Ishikawa (cell line): ENCODE measurements around the gene OXA1L.

ENCODE experiments used
- CEBPB ChIP-seq: IDR thresholded peaks from 2 replicates; pipeline ENCODE4 v1.6.1; 2012
- CREB1 ChIP-seq: IDR thresholded peaks from 2 replicates; pipeline ENCODE4 v1.6.1; 2012; ENCODE audit warnings: low read depth
- EGR1 ChIP-seq: IDR thresholded peaks from 2 replicates; pipeline ENCODE4 v1.6.1; 2012
- EP300 ChIP-seq: IDR thresholded peaks from 2 replicates; pipeline ENCODE4 v1.6.1; 2012; ENCODE audit warnings: borderline replicate concordance
- FOXM1 ChIP-seq: IDR thresholded peaks from 2 replicates; pipeline ENCODE4 v1.6.1; 2012; ENCODE audit warnings: low read depth, borderline replicate concordance
- MAX ChIP-seq: IDR thresholded peaks from 2 replicates; pipeline ENCODE4 v1.6.1; 2012
- NFIC ChIP-seq: IDR thresholded peaks from 2 replicates; pipeline ENCODE4 v1.6.1; 2012
- RAD21 ChIP-seq: IDR thresholded peaks from 2 replicates; pipeline ENCODE4 v1.6.1; 2012; ENCODE audit warnings: low read depth
- TAF1 ChIP-seq: IDR thresholded peaks from 2 replicates; pipeline ENCODE4 v1.6.1; 2012; ENCODE audit warnings: low read depth, mild to moderate bottlenecking
- TCF12 ChIP-seq: IDR thresholded peaks from 2 replicates; pipeline ENCODE4 v1.6.1; 2012; ENCODE audit warnings: low read depth
- TEAD4 ChIP-seq: IDR thresholded peaks from 2 replicates; pipeline ENCODE4 v1.6.1; 2012
- YY1 ChIP-seq: IDR thresholded peaks from 2 replicates; pipeline ENCODE4 v1.6.1; 2012; ENCODE audit warnings: low read depth
- ZBTB7A ChIP-seq: IDR thresholded peaks from 2 replicates; pipeline ENCODE4 v1.6.1; 2012; ENCODE audit warnings: low read depth
- TF ChIP-seq, protein P1 (sequence below): IDR thresholded peaks from 2 replicates; pipeline ENCODE4 v1.6.1; 2012; ENCODE audit warnings: low read depth, mild to moderate bottlenecking
- TF ChIP-seq, protein P2 (sequence below): IDR thresholded peaks from 2 replicates; pipeline ENCODE4 v1.6.1; 2012

Gene OXA1L

GRCh38 chr14:22767323-22767589 is 768 bp downstream of the OXA1L start:
- TF ChIP-seq EGR1 (no peak), NFIC (no peak), EP300 (no peak), FOXM1 (no peak), RAD21 (no peak), CEBPB (no peak), TEAD4 (no peak), MAX (no peak), CREB1 (no peak), ZBTB7A (no peak), TAF1 (no peak), TCF12 (no peak), YY1 (no peak)
- TF ChIP-seq, protein P1, sequence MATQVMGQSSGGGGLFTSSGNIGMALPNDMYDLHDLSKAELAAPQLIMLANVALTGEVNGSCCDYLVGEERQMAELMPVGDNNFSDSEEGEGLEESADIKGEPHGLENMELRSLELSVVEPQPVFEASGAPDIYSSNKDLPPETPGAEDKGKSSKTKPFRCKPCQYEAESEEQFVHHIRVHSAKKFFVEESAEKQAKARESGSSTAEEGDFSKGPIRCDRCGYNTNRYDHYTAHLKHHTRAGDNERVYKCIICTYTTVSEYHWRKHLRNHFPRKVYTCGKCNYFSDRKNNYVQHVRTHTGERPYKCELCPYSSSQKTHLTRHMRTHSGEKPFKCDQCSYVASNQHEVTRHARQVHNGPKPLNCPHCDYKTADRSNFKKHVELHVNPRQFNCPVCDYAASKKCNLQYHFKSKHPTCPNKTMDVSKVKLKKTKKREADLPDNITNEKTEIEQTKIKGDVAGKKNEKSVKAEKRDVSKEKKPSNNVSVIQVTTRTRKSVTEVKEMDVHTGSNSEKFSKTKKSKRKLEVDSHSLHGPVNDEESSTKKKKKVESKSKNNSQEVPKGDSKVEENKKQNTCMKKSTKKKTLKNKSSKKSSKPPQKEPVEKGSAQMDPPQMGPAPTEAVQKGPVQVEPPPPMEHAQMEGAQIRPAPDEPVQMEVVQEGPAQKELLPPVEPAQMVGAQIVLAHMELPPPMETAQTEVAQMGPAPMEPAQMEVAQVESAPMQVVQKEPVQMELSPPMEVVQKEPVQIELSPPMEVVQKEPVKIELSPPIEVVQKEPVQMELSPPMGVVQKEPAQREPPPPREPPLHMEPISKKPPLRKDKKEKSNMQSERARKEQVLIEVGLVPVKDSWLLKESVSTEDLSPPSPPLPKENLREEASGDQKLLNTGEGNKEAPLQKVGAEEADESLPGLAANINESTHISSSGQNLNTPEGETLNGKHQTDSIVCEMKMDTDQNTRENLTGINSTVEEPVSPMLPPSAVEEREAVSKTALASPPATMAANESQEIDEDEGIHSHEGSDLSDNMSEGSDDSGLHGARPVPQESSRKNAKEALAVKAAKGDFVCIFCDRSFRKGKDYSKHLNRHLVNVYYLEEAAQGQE: no peak
- TF ChIP-seq, protein P2, sequence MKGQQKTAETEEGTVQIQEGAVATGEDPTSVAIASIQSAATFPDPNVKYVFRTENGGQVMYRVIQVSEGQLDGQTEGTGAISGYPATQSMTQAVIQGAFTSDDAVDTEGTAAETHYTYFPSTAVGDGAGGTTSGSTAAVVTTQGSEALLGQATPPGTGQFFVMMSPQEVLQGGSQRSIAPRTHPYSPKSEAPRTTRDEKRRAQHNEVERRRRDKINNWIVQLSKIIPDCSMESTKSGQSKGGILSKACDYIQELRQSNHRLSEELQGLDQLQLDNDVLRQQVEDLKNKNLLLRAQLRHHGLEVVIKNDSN: no peak

GRCh38 chr14:22768947-22769346 is 2.5 kb downstream of the OXA1L start:
- TF ChIP-seq, protein P2: no peak
- TF ChIP-seq EGR1: no peak
- TF ChIP-seq ZBTB7A: no peak
- no peak for TF ChIP-seq FOXM1
- TF ChIP-seq MAX: no peak
- TF ChIP-seq, protein P1: no peak
- no peak for TF ChIP-seq RAD21
- no peak for TF ChIP-seq TCF12
- no peak for TF ChIP-seq NFIC
- TF ChIP-seq EP300: no peak

GRCh38 chr14:22769369-22769768 is 2.9 kb downstream of the OXA1L start:
- TF ChIP-seq EP300: no peak
- TF ChIP-seq RAD21: no peak
- TF ChIP-seq, protein P1: no peak
- TF ChIP-seq NFIC: no peak
- TF ChIP-seq YY1: no peak
- TF ChIP-seq TAF1: no peak
- TF ChIP-seq EGR1: no peak
- TF ChIP-seq ZBTB7A: no peak
- TF ChIP-seq TCF12: no peak
- no peak for TF ChIP-seq TEAD4
- TF ChIP-seq FOXM1: no peak
- TF ChIP-seq, protein P2: no peak
- TF ChIP-seq CREB1: no peak
- no peak for TF ChIP-seq CEBPB
- TF ChIP-seq MAX: no peak

DNA sequence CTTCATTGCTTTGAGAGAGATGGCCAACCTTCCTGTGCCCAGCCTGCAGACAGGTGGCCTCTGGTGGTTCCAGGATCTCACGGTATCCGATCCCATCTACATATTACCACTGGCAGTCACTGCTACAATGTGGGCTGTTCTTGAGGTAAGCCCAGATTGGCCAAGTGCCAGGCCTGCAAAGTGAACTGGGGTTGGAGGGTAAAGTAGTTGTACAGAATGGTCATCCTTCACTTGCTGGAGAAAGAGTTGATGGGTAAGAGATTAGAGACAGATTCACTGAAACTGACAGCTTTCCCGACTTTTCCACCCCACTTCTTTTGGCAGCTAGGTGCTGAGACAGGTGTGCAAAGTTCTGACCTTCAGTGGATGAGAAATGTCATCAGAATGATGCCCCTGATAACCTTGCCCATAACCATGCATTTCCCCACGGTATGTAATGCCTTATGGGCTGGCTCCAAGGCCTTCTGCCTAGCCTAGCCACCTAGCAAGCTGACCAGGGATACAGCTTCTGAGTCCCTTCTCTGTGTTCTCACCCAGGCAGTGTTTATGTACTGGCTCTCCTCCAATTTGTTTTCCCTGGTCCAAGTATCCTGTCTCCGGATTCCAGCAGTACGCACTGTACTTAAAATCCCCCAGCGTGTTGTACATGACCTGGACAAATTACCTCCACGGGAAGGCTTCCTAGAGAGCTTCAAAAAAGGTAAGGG is 4.1 kb downstream of the OXA1L start:
- TF ChIP-seq NFIC: no peak
- no peak for TF ChIP-seq EP300
